Measurements from ENCODE around the gene ADRA2C. TPM values are rescaled to one million over a fixed set of nuclear protein-coding genes. Genes with fewer than 3 reads are reported as not detected.

Gene ADRA2C
- total and polyA plus RNA-seq, 2 of the 13 experiments (the other 11 are each of a cell fraction or from before 2014, with no cell fraction given), result 15.4 to 69.7 TPM

- TF ChIP-seq, protein P1, sequence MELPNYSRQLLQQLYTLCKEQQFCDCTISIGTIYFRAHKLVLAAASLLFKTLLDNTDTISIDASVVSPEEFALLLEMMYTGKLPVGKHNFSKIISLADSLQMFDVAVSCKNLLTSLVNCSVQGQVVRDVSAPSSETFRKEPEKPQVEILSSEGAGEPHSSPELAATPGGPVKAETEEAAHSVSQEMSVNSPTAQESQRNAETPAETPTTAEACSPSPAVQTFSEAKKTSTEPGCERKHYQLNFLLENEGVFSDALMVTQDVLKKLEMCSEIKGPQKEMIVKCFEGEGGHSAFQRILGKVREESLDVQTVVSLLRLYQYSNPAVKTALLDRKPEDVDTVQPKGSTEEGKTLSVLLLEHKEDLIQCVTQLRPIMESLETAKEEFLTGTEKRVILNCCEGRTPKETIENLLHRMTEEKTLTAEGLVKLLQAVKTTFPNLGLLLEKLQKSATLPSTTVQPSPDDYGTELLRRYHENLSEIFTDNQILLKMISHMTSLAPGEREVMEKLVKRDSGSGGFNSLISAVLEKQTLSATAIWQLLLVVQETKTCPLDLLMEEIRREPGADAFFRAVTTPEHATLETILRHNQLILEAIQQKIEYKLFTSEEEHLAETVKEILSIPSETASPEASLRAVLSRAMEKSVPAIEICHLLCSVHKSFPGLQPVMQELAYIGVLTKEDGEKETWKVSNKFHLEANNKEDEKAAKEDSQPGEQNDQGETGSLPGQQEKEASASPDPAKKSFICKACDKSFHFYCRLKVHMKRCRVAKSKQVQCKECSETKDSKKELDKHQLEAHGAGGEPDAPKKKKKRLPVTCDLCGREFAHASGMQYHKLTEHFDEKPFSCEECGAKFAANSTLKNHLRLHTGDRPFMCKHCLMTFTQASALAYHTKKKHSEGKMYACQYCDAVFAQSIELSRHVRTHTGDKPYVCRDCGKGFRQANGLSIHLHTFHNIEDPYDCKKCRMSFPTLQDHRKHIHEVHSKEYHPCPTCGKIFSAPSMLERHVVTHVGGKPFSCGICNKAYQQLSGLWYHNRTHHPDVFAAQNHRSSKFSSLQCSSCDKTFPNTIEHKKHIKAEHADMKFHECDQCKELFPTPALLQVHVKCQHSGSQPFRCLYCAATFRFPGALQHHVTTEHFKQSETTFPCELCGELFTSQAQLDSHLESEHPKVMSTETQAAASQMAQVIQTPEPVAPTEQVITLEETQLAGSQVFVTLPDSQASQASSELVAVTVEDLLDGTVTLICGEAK (IDR thresholded peaks at IDR 0.05), result no peak
- TF ChIP-seq, protein P1 (CRISPR knock-in tag; IDR thresholded peaks at IDR 0.05), result no peak
- no peak for TF ChIP-seq JDP2 (CRISPR knock-in tag; IDR thresholded peaks at IDR 0.05; ENCODE audit: borderline replicate concordance)
- TF ChIP-seq MIER3 (CRISPR knock-in tag; IDR thresholded peaks at IDR 0.05; ENCODE audit: borderline replicate concordance), result no peak
- TF ChIP-seq ZMAT3 (CRISPR knock-in tag; conservative IDR thresholded peaks at IDR 0.05), result no peak
- no peak for TF ChIP-seq E2F1 (CRISPR knock-in tag; IDR thresholded peaks at IDR 0.05)
- no peak for TF ChIP-seq TBL1XR1 (IDR thresholded peaks at IDR 0.05; ENCODE audit: borderline replicate concordance, low read length, partially characterized antibody)
- TF ChIP-seq TOPORS (CRISPR knock-in tag; IDR thresholded peaks at IDR 0.05), result no peak
- TF ChIP-seq ATM (IDR thresholded peaks at IDR 0.05; ENCODE audit: borderline replicate concordance), result no peak
- no peak for TF ChIP-seq ZBTB26 (CRISPR knock-in tag; IDR thresholded peaks at IDR 0.05; ENCODE audit: borderline replicate concordance)
- no peak for TF ChIP-seq CREM (IDR thresholded peaks at IDR 0.05)
- no peak for TF ChIP-seq CREM (CRISPR knock-in tag; IDR thresholded peaks at IDR 0.05)
- TF ChIP-seq ZBTB37 (CRISPR knock-in tag; IDR thresholded peaks at IDR 0.05), result no peak
- TF ChIP-seq ZNF282 (IDR thresholded peaks at IDR 0.05; ENCODE audit: partially characterized antibody), result no peak
- TF ChIP-seq MATR3 (CRISPR knock-in tag; IDR thresholded peaks at IDR 0.05), result no peak
- TF ChIP-seq HNF4G (IDR thresholded peaks at IDR 0.05; ENCODE audit: borderline replicate concordance, low read depth, low read length), result no peak
- no peak for TF ChIP-seq HNF4G (CRISPR knock-in tag; IDR thresholded peaks at IDR 0.05; ENCODE audit: borderline replicate concordance, low read depth)
Observed at GRCh38 chr4:3781997-3782930, 16.1 kb downstream of the ADRA2C start (continued).

Data from HepG2 (cell line).